ENCODE measurements around the gene NSUN4. TPM values are rescaled to one million over a fixed set of nuclear protein-coding genes. Genes with fewer than 3 reads are reported as not detected.
"Not testable (repeated sequence)": the region's sequence is repeated elsewhere in the genome, so short reads cannot be mapped to it uniquely, and the experiment has no call there.

The NSUN4 gene
- total RNA-seq, 1 donor from 2014 or later = 23.4 TPM

- DNase-seq (ENCODE audit: low spot score) = no peak
- Mint-ChIP-seq H3K36me3 (ENCODE audit: low read depth) (peaks cover 16% of the 10 kb centered on the region), H3K4me1 (ENCODE audit: low read depth) (peaks cover 24% of the 10 kb centered on the region), H3K27me3 (ENCODE audit: low read depth) (no peaks in the 10 kb centered on the region), H3K9me3 (ENCODE audit: low read depth) (no peaks in the 10 kb centered on the region), H3K27ac (ENCODE audit: unreplicated experiment) (no peak overlapping the region), H3K4me3 (ENCODE audit: unreplicated experiment) (no peak overlapping the region)
- TF ChIP-seq CTCF (IDR thresholded peaks at IDR 0.05) = no peak
Observed at GRCh38 chr1:46309401-46310159, 31.0 kb upstream of the NSUN4 start.

DNA sequence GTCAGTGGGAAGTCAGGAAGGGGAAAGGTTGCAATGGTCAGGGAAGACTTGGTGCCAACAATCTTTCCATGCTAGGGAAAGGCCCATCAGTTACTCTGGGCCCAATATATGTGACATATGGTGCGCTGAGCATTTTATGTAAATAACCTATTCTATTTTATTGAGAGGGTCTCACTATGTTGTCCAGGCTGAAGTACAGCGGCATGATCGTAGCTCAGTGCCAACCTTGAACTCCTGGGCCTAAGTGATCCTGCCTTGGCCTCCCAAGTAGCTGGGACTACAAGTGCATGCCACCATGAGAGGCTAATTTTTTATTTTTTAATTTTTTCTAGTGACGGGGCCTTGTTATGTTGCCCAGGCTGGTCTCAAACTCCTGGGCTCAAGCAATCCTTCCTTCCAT, 30.3 kb upstream of the NSUN4 start:
- H3K36me3 Mint-ChIP-seq (ENCODE audit: low read depth) = peaks cover 19% of the 10 kb centered on the region
- peaks cover 20% of the 10 kb centered on the region for H3K4me1 Mint-ChIP-seq (ENCODE audit: low read depth)
- H3K9me3 Mint-ChIP-seq (ENCODE audit: low read depth) = no peaks in the 10 kb centered on the region
- TF ChIP-seq CTCF (IDR thresholded peaks at IDR 0.05) = no peak
- H3K4me3 Mint-ChIP-seq (ENCODE audit: unreplicated experiment) = no peak overlapping the region
- no peaks in the 10 kb centered on the region for H3K27me3 Mint-ChIP-seq (ENCODE audit: low read depth)
- no peak for DNase-seq (ENCODE audit: low spot score)
- H3K27ac Mint-ChIP-seq (ENCODE audit: unreplicated experiment) = no peak overlapping the region

DNA sequence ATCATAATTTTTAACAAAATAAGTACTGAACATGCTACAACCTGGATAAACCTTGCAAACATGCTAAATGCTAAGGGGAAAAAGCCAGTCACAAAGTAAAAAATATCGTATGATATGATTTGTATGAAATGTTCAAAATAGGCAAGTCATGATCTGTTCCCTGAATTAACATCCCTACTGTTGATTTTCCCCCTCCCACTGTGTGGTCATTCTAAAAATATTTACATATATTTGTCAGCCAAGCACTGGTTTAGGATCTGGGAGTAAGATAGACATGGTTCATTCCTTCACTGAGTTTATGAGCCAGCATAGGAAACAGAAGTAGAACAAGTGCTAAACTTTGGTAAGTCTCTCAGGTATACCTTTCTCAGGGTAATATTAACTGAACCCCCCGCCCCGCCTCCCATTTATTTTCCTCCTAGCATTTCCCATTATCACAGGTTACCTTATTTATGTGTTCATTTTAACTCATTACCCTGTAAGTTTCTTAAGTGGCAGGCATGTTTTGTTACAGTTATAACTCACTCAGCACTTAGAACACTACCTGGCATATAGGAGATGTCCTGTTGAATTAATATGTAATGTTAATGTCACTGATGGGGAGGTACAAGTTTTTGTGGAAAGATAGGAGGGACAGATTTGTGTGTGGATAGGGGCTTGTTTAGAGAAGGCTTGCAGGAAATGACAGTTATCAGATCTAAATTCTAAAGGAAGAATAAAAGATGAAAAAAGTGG, 24.8 kb upstream of the NSUN4 start:
- no peak for TF ChIP-seq CTCF (IDR thresholded peaks at IDR 0.05)
- H3K9me3 Mint-ChIP-seq (ENCODE audit: low read depth) = no peaks in the 10 kb centered on the region
- H3K27ac Mint-ChIP-seq (ENCODE audit: unreplicated experiment) = peak overlapping the region; percentile 34
- peaks cover 19% of the 10 kb centered on the region for H3K36me3 Mint-ChIP-seq (ENCODE audit: low read depth)
- peaks cover 12% of the 10 kb centered on the region for H3K4me1 Mint-ChIP-seq (ENCODE audit: low read depth)
- DNase-seq (ENCODE audit: low spot score) = no peak
- no peak overlapping the region for H3K4me3 Mint-ChIP-seq (ENCODE audit: unreplicated experiment)
- no peaks in the 10 kb centered on the region for H3K27me3 Mint-ChIP-seq (ENCODE audit: low read depth)

GRCh38 chr1:46317323-46317722, 23.3 kb upstream of the NSUN4 start:
- no peak for TF ChIP-seq CTCF (IDR thresholded peaks at IDR 0.05)
- H3K4me3 Mint-ChIP-seq (ENCODE audit: unreplicated experiment) = no peak overlapping the region
- H3K27me3 Mint-ChIP-seq (ENCODE audit: low read depth) = no peaks in the 10 kb centered on the region
- peak; percentile 38 for DNase-seq (ENCODE audit: low spot score)
- peaks cover 15% of the 10 kb centered on the region for H3K36me3 Mint-ChIP-seq (ENCODE audit: low read depth)
- H3K4me1 Mint-ChIP-seq (ENCODE audit: low read depth) = peaks cover 12% of the 10 kb centered on the region
- H3K27ac Mint-ChIP-seq (ENCODE audit: unreplicated experiment) = no peak overlapping the region
- H3K9me3 Mint-ChIP-seq (ENCODE audit: low read depth) = no peaks in the 10 kb centered on the region

GRCh38 chr1:46319301-46319700, 21.3 kb upstream of the NSUN4 start:
- H3K27ac Mint-ChIP-seq (ENCODE audit: unreplicated experiment); H3K36me3 Mint-ChIP-seq (ENCODE audit: low read depth); H3K27me3 Mint-ChIP-seq (ENCODE audit: low read depth); DNase-seq (ENCODE audit: low spot score); H3K4me3 Mint-ChIP-seq (ENCODE audit: unreplicated experiment); H3K9me3 Mint-ChIP-seq (ENCODE audit: low read depth): not testable (repeated sequence)
- peaks cover 12% of the 10 kb centered on the region for H3K4me1 Mint-ChIP-seq (ENCODE audit: low read depth)

DNA sequence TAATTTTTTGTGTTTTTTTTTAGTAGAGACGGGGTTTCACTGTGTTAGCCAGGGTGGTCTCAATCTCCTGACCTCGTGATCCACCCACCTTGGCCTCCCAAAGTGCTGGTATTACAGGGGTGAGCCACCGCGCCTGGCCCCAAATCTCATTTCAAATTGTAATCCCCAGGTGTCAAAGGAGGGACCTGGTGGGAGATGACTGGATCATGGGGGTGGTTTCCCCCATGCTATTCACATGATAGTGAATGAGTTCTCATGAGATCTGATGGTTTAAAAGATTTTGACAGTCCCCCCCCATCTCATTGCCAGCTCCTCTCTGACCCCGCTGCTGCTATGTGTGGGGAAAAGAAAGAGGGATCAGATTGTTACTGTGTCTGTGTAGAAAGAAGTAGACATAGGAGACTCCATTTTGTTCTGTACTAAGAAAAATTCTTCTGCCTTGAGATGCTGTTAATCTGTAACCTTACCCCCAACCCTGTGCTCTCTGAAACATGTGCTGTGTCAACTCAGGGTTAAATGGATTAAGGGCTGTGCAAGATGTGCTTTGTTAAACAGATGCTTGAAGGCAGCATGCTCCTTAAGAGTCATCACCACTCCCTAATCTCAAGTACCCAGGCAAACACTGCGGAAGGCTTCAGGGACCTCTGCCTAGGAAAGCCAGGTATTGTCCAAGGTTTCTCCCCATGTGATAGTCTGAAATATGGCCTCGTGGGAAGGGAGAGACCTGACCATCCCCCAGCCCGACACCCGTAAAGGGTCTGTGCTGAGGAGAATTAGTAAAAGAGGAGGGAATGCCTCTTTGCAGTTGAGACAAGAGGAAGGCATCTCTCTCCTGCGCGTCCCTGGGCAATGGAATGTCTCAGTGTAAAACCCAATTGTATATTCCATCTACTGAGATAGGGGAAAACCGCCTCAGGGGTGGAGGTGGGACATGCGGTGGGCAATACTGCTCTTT, 20.4 kb upstream of the NSUN4 start:
- H3K36me3 Mint-ChIP-seq (ENCODE audit: low read depth); H3K4me3 Mint-ChIP-seq (ENCODE audit: unreplicated experiment); H3K9me3 Mint-ChIP-seq (ENCODE audit: low read depth); DNase-seq (ENCODE audit: low spot score); H3K27me3 Mint-ChIP-seq (ENCODE audit: low read depth); H3K4me1 Mint-ChIP-seq (ENCODE audit: low read depth); H3K27ac Mint-ChIP-seq (ENCODE audit: unreplicated experiment): not testable (repeated sequence)

DNA sequence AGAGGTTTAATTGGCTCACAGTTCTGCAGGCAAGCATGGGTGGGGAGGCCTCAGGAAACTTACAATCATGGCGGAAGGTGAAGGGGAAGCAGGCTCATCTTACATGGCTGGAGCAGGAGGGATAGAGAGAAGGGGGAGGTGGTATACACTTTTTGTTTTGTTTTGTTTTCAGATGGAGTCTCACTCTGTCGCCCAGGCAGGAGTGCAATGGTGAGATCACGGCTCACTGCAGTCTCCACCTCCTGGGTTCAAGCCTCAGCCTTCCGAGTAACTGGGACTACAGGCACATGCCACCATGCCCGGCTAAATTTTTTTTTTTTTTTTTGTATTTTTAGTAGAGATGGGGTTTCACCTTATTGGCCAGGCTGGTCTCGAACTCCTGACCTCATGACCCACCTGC, 18.4 kb upstream of the NSUN4 start:
- not testable (repeated sequence) for H3K4me1 Mint-ChIP-seq (ENCODE audit: low read depth); H3K27ac Mint-ChIP-seq (ENCODE audit: unreplicated experiment)

GRCh38 chr1:46325285-46326076, 15.1 kb upstream of the NSUN4 start:
- H3K4me3 Mint-ChIP-seq (ENCODE audit: unreplicated experiment); DNase-seq (ENCODE audit: low spot score); H3K36me3 Mint-ChIP-seq (ENCODE audit: low read depth): not testable (repeated sequence)

More for the DNA sequence above, 18.4 kb upstream of the NSUN4 start:
- not testable (repeated sequence) for H3K27me3 Mint-ChIP-seq (ENCODE audit: low read depth); H3K36me3 Mint-ChIP-seq (ENCODE audit: low read depth); H3K4me3 Mint-ChIP-seq (ENCODE audit: unreplicated experiment); DNase-seq (ENCODE audit: low spot score); H3K9me3 Mint-ChIP-seq (ENCODE audit: low read depth)

More at GRCh38 chr1:46325285-46326076, 15.1 kb upstream of the NSUN4 start:
- not testable (repeated sequence) for H3K9me3 Mint-ChIP-seq (ENCODE audit: low read depth); H3K4me1 Mint-ChIP-seq (ENCODE audit: low read depth); H3K27ac Mint-ChIP-seq (ENCODE audit: unreplicated experiment); H3K27me3 Mint-ChIP-seq (ENCODE audit: low read depth)
